ENCODE measurements around the gene MEGF6.

DNA sequence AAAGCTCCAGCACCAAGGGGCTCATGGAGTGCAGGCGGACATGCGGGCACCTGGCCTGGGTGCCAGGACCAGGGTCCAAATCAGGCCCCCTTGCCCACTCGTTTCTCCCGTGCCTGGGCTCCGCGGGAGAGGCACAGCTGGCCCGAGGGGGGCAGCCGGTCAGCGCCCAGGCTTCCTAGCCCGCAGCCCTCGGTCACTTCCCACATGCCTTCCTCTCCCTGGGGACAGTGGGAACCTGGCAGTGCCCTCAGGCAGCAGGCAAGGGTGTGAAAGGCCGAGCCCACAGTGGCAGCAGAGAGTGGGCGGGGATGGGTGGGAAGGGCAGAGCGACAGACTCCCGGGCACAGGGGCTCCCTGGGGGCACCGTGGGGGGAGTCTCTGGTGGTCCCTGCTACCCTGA is 69.8 kb downstream of the MEGF6 start:
- TF ChIP-seq, protein P1, sequence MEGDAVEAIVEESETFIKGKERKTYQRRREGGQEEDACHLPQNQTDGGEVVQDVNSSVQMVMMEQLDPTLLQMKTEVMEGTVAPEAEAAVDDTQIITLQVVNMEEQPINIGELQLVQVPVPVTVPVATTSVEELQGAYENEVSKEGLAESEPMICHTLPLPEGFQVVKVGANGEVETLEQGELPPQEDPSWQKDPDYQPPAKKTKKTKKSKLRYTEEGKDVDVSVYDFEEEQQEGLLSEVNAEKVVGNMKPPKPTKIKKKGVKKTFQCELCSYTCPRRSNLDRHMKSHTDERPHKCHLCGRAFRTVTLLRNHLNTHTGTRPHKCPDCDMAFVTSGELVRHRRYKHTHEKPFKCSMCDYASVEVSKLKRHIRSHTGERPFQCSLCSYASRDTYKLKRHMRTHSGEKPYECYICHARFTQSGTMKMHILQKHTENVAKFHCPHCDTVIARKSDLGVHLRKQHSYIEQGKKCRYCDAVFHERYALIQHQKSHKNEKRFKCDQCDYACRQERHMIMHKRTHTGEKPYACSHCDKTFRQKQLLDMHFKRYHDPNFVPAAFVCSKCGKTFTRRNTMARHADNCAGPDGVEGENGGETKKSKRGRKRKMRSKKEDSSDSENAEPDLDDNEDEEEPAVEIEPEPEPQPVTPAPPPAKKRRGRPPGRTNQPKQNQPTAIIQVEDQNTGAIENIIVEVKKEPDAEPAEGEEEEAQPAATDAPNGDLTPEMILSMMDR (IDR thresholded peaks at IDR 0.05), result no peak
- no peak for TF ChIP-seq POLR2A (IDR thresholded peaks at IDR 0.05)

Data from body of pancreas (tissue), 4 donors.